Spleen (tissue), 7 donors: ENCODE data around the gene ADAMTS17.

ENCODE experiments used
- POLR2AphosphoS5 ChIP-seq, 3 donors: sonication (generic); formaldehyde crosslinking; IDR thresholded peaks; one replicate each; pipeline ENCODE4 v1.5.1; 2017; ENCODE audit warnings: antibody characterized with exemption in 3 of 3
- TF ChIP-seq, protein P1 (sequence below), 11 experiments: fragments of 200-600 bp in 7 of 11; fragments of 450-650 bp in 4 of 11; sonication (generic) in 4 of 11; IDR thresholded peaks in 8 of 11; conservative IDR thresholded peaks in 3 of 11; 1 replicate in 7 of 11; 2 replicates in 4 of 11; pipeline versions ENCODE4 v1.4.0 to v1.8.0; 2016 to 2021; ENCODE audit warnings: antibody characterized with exemption in 11 of 11, inconsistent platforms in 4 of 11, mild to moderate bottlenecking in 1 of 11
- donor health status: DM: no; HTN: no; CAD: no; lungs with moderate emphysema.
- donor health status: DM: no; HTN: no; CAD: no.
- donor health status: DM: no; HTN: no; CAD: no.

- no peak for TF ChIP-seq POLR2AphosphoS5 (IDR thresholded peaks at IDR 0.05)
- TF ChIP-seq, protein P1, sequence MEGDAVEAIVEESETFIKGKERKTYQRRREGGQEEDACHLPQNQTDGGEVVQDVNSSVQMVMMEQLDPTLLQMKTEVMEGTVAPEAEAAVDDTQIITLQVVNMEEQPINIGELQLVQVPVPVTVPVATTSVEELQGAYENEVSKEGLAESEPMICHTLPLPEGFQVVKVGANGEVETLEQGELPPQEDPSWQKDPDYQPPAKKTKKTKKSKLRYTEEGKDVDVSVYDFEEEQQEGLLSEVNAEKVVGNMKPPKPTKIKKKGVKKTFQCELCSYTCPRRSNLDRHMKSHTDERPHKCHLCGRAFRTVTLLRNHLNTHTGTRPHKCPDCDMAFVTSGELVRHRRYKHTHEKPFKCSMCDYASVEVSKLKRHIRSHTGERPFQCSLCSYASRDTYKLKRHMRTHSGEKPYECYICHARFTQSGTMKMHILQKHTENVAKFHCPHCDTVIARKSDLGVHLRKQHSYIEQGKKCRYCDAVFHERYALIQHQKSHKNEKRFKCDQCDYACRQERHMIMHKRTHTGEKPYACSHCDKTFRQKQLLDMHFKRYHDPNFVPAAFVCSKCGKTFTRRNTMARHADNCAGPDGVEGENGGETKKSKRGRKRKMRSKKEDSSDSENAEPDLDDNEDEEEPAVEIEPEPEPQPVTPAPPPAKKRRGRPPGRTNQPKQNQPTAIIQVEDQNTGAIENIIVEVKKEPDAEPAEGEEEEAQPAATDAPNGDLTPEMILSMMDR (IDR thresholded peaks at IDR 0.05 in 8 of 11, conservative IDR thresholded peaks at IDR 0.05 in 3 of 11), result no peak
Observed at GRCh38 chr15:100291106-100291505, 50.7 kb downstream of the ADAMTS17 start.
